ENCODE measurements around the gene SFTPB. TPM values are rescaled to one million over a fixed set of nuclear protein-coding genes. Genes with fewer than 3 reads are reported as not detected.

Gene SFTPB
- total RNA-seq, 1 experiment from 2014 or later: 7.6 TPM

DNA sequence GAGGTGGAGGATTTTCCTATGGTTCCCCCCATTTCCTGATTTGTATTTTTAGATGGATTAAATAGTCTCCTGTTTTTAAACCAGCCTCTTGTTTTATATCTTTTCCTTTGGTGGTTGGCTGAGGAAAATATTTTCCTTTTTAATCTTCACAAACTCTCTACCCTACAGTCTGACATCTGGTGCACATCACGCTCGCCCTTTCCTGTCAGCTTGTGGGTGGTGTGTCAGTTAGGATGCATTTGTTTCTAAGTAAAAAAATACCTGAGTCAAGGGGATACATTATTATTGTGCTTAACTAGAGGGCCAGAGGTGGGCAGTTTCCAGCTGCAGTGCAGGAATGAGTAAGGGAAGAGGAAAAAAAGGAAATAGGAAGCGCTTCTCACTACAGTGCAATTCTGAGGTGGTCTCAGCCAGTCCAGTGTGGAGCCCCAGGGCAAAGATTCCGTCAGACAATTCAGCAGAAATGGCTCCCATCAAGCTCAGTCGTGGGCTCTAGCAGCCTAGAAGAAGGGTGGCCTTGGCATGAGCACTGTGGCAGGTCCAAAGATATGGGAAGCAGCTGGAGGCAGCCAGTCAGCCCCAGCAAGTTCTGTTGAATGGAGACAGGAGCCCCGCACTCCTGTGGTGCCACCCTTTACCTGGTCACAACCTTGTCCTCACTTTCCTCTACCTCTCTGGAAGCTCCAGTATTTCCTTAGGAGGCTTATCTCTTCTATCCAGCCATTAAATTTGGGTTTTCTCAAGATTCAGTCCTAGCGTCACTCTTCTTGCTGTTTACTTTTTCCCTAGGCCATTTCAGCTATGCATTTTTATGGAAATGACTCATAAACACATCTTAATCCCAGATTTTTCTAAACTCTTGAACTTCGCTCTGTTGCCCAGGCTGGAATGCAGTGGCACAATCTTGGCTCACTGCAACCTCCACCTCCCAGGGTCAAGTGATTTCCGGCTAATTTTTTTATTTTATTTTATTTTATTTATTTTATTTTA is 18.5 kb downstream of the SFTPB start:
- Mint-ChIP-seq H3K4me3 (no peak overlapping the region), H3K27me3 (ENCODE audit: low read depth) (no peaks in the 10 kb centered on the region), H3K4me1 (peaks cover 5% of the 10 kb centered on the region), H3K27ac (no peak overlapping the region; the same call in 1 of the 2 replicates), H3K36me3 (peaks cover 69% of the 10 kb centered on the region), H3K9me3 (no peaks in the 10 kb centered on the region)
- ChIA-PET CTCF (interaction anchor here (0.6 to 2.8 kb wide), 7 partner anchors 9 to 653 kb away, joined by 3 to 27 read pairs (median 8); partner anchors contain the start of gene C2orf68), POLR2A (no interaction called here)
- ATAC-seq (no peak), DNase-seq (ENCODE audit: low spot score) (no peak)
- TF ChIP-seq HMGA2 (CRISPR knock-in tag; IDR thresholded peaks at IDR 0.05): peak; percentile 87
- no peak for TF ChIP-seq GTF2I (CRISPR knock-in tag; conservative IDR thresholded peaks at IDR 0.05)

DNA sequence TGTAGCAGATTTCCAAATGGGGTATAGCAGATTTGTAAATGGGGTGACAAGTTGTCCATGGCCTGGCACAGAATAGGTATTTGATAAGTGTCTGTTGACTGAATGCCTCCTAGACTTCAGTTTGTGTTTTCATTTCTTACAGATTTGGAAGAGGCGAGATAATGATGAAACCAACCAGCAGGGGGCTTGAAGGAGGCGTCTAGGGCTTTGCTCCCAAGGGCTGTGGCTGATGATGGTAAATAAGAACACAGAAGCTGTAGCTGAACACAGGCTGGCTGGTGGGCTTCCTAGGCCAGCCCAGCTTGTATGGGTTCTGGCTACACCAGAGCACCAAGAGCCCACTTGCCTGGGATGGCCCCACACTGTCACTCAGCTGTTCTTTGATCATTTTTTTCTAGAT is 19.4 kb downstream of the SFTPB start:
- POLR2A ChIA-PET: no interaction called here
- H3K9me3 Mint-ChIP-seq: no peaks in the 10 kb centered on the region

DNA sequence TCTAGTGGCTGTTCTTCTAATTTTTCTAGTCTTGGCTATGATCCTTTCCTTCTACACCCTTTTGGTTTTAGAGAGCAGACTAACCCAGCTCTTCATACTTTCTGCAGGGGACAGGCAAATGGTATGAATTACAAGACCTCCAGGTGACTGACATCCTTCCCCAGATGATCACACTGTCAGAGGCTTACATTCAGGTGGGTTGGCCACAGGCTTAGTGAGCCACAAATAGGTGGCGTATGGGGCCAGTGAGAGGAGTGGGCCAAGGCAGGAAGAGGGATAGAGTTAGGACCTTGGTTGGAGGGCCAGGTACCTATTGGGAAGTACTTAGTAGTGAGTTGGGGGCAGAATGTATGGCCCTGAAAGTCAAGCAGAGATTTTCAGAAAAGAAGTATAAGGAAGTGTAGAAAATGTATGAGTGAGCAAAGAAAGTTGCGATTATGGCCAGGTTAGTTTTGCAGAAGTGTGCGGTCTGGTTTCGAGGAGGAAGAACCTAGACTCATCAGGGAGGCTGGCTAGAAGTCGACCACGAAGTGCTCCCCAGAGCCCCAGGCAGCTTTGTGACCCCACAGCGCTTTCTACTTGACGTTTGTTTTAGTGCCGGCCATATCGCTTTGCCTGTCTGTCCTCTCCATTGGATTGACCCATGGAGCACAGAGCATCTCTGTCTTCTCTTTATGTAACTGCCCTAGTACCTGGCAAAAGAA is 20.0 kb downstream of the SFTPB start:
- Mint-ChIP-seq H3K27me3 (ENCODE audit: low read depth) (no peaks in the 10 kb centered on the region), H3K9me3 (no peaks in the 10 kb centered on the region), H3K4me1 (no peaks in the 10 kb centered on the region), H3K27ac (peak overlapping the region; percentile 17; the same call in 1 of the 2 replicates), H3K4me3 (no peak overlapping the region), H3K36me3 (peaks cover 75% of the 10 kb centered on the region)
- TF ChIP-seq, protein P1, sequence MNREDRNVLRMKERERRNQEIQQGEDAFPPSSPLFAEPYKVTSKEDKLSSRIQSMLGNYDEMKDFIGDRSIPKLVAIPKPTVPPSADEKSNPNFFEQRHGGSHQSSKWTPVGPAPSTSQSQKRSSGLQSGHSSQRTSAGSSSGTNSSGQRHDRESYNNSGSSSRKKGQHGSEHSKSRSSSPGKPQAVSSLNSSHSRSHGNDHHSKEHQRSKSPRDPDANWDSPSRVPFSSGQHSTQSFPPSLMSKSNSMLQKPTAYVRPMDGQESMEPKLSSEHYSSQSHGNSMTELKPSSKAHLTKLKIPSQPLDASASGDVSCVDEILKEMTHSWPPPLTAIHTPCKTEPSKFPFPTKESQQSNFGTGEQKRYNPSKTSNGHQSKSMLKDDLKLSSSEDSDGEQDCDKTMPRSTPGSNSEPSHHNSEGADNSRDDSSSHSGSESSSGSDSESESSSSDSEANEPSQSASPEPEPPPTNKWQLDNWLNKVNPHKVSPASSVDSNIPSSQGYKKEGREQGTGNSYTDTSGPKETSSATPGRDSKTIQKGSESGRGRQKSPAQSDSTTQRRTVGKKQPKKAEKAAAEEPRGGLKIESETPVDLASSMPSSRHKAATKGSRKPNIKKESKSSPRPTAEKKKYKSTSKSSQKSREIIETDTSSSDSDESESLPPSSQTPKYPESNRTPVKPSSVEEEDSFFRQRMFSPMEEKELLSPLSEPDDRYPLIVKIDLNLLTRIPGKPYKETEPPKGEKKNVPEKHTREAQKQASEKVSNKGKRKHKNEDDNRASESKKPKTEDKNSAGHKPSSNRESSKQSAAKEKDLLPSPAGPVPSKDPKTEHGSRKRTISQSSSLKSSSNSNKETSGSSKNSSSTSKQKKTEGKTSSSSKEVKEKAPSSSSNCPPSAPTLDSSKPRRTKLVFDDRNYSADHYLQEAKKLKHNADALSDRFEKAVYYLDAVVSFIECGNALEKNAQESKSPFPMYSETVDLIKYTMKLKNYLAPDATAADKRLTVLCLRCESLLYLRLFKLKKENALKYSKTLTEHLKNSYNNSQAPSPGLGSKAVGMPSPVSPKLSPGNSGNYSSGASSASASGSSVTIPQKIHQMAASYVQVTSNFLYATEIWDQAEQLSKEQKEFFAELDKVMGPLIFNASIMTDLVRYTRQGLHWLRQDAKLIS (CRISPR knock-in tag; IDR thresholded peaks at IDR 0.05; ENCODE audit: borderline replicate concordance): no peak
- POLR2A ChIA-PET: no interaction called here
- ATAC-seq (no peak), DNase-seq (ENCODE audit: low spot score) (no peak)
- CTCF ChIA-PET: interaction anchor here (1.3 to 2.8 kb wide), 4 partner anchors 11 to 59 kb away, joined by 3 to 27 read pairs (median 7); partner anchors contain the start of gene C2orf68

More for the DNA sequence above, 19.4 kb downstream of the SFTPB start:
- no peak for ATAC-seq
- Mint-ChIP-seq H3K27me3 (ENCODE audit: low read depth) (no peaks in the 10 kb centered on the region), H3K36me3 (peaks cover 73% of the 10 kb centered on the region), H3K4me1 (no peaks in the 10 kb centered on the region), H3K4me3 (no peak overlapping the region), H3K27ac (no peak overlapping the region)
- DNase-seq (ENCODE audit: low spot score): no peak
- CTCF ChIA-PET: interaction anchor here (0.6 to 2.8 kb wide), 7 partner anchors 10 to 654 kb away, joined by 3 to 27 read pairs (median 8); partner anchors contain the start of gene C2orf68
- TF ChIP-seq, protein P2, sequence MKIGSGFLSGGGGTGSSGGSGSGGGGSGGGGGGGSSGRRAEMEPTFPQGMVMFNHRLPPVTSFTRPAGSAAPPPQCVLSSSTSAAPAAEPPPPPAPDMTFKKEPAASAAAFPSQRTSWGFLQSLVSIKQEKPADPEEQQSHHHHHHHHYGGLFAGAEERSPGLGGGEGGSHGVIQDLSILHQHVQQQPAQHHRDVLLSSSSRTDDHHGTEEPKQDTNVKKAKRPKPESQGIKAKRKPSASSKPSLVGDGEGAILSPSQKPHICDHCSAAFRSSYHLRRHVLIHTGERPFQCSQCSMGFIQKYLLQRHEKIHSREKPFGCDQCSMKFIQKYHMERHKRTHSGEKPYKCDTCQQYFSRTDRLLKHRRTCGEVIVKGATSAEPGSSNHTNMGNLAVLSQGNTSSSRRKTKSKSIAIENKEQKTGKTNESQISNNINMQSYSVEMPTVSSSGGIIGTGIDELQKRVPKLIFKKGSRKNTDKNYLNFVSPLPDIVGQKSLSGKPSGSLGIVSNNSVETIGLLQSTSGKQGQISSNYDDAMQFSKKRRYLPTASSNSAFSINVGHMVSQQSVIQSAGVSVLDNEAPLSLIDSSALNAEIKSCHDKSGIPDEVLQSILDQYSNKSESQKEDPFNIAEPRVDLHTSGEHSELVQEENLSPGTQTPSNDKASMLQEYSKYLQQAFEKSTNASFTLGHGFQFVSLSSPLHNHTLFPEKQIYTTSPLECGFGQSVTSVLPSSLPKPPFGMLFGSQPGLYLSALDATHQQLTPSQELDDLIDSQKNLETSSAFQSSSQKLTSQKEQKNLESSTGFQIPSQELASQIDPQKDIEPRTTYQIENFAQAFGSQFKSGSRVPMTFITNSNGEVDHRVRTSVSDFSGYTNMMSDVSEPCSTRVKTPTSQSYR (CRISPR knock-in tag; IDR thresholded peaks at IDR 0.05): no peak
- no peak for TF ChIP-seq JAZF1 (CRISPR knock-in tag; IDR thresholded peaks at IDR 0.05)

DNA sequence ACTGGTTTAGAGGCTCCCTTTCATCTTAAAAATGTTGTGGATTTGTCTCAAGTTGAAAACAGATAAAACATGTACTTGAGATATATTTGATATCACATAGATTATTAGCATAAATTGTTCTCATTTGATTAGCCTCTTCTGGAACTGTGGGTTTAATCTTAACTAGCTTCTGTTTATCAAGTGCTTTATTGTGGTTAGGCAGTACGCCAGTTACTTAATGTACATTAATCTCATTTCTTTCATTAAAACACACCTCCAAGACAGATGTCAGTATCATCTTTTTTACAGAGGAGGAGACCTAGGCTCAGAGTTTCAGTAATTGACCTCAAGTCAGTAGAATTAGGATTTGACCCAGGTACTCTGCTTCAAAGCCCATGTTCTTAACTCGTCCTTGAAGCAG is 21.8 kb downstream of the SFTPB start:
- Mint-ChIP-seq H3K4me3 (no peak overlapping the region), H3K36me3 (peaks cover 82% of the 10 kb centered on the region), H3K27me3 (ENCODE audit: low read depth) (no peaks in the 10 kb centered on the region; the same call in 1 of the 2 replicates), H3K27ac (no peak overlapping the region), H3K4me1 (no peaks in the 10 kb centered on the region), H3K9me3 (no peaks in the 10 kb centered on the region)
- DNase-seq (ENCODE audit: low spot score) (no peak), ATAC-seq (no peak)
- POLR2A ChIA-PET: no interaction called here
- CTCF ChIA-PET: interaction anchor here (1.4 kb wide), 1 partner anchor 9 kb away, joined by 5 read pairs; no protein-coding TSS in a partner anchor
- TF ChIP-seq TCF7 (CRISPR knock-in tag; IDR thresholded peaks at IDR 0.05; ENCODE audit: low read depth): no peak
- TF ChIP-seq, protein P3, sequence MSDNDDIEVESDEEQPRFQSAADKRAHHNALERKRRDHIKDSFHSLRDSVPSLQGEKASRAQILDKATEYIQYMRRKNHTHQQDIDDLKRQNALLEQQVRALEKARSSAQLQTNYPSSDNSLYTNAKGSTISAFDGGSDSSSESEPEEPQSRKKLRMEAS (CRISPR knock-in tag; IDR thresholded peaks at IDR 0.05): no peak
- TF ChIP-seq NR3C1 (CRISPR knock-in tag; conservative IDR thresholded peaks at IDR 0.05; ENCODE audit: low read depth): no peak
- TF ChIP-seq EMX1 (CRISPR knock-in tag; IDR thresholded peaks at IDR 0.05): no peak
- TF ChIP-seq, protein P4, sequence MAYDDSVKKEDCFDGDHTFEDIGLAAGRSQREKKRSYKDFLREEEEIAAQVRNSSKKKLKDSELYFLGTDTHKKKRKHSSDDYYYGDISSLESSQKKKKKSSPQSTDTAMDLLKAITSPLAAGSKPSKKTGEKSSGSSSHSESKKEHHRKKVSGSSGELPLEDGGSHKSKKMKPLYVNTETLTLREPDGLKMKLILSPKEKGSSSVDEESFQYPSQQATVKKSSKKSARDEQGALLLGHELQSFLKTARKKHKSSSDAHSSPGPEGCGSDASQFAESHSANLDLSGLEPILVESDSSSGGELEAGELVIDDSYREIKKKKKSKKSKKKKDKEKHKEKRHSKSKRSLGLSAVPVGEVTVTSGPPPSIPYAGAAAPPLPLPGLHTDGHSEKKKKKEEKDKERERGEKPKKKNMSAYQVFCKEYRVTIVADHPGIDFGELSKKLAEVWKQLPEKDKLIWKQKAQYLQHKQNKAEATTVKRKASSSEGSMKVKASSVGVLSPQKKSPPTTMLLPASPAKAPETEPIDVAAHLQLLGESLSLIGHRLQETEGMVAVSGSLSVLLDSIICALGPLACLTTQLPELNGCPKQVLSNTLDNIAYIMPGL (CRISPR knock-in tag; IDR thresholded peaks at IDR 0.05): no peak
- no peak for TF ChIP-seq IRF2 (CRISPR knock-in tag; IDR thresholded peaks at IDR 0.05; ENCODE audit: borderline replicate concordance, low read depth)
- TF ChIP-seq, protein P5, sequence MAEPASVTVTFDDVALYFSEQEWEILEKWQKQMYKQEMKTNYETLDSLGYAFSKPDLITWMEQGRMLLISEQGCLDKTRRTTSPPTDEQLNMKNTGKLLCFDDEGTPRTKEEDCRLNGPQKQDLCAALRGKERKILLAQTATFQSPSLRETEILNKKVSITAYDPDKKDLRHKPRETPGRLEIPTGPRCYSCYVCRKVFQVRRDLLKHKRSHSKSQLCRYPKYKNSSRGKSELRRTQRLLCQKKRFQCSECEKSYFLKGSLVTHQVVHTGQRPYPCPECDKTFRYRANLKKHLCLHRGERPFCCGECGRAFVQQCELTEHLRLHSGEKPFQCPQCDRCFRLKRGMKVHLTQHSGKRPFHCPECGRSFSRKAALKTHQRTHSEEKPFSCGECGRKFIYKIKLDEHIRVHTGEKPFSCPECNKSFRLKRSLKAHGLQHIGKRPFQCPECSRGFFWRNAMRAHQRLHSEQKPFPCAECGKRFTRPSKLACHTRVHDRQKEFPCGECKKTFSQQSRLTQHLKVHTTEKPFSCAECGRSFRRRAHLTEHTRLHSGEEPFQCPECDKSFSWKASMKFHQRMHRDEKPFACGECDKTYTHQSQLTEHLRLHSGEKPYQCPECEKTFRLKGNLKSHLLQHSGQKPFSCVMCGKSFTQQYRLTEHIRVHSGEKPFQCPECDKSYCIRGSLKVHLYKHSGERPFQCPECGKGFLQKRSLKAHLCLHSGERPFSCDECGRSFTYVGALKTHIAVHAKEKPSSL (CRISPR knock-in tag; conservative IDR thresholded peaks at IDR 0.05): no peak
- TF ChIP-seq ZNF232 (CRISPR knock-in tag; IDR thresholded peaks at IDR 0.05): no peak
